ENCODE data around the gene SET.
"Not testable (repeated sequence)": the region's sequence is repeated elsewhere in the genome, so short reads cannot be mapped to it uniquely, and the experiment has no call there.

SET gene

GRCh38 chr9:128689293-128689774 is 312 bp downstream of the SET start:
- no peak for DNase-seq

- peak; percentile 60 for DNase-seq
Observed at GRCh38 chr9:128689820-128690683, 1.0 kb downstream of the SET start.

GRCh38 chr9:128690684-128691034 is 1.6 kb downstream of the SET start:
- DNase-seq, result no peak

- not testable (repeated sequence) for DNase-seq
Observed at GRCh38 chr9:128693738-128694137, 4.7 kb downstream of the SET start.

GRCh38 chr9:128694344-128694743 is 5.3 kb downstream of the SET start:
- no peak for DNase-seq

GRCh38 chr9:128696923-128697707 is 8.1 kb downstream of the SET start:
- no peak for DNase-seq

- DNase-seq, result not testable (repeated sequence)
Observed at GRCh38 chr9:128699096-128699795, 10.2 kb downstream of the SET start.

- DNase-seq, result no peak
Observed at GRCh38 chr9:128701227-128701854, 12.3 kb downstream of the SET start.

GRCh38 chr9:128702445-128702948 is 13.5 kb downstream of the SET start, which contains the start of gene PKN3:
TSS of gene PKN3 (plus strand) at chr9:128702503. CDS start at chr9:128702916, 413 bp downstream.
- peak; percentile 92 for DNase-seq

- DNase-seq, result peak; percentile 53
Observed at GRCh38 chr9:128702949-128703615, 14.1 kb downstream of the SET start.

GRCh38 chr9:128703616-128704355 is 14.8 kb downstream of the SET start:
- DNase-seq, result no peak

GRCh38 chr9:128704356-128704670 is 15.3 kb downstream of the SET start:
- no peak for DNase-seq

- no peak for DNase-seq
Observed at GRCh38 chr9:128705051-128705965, 16.3 kb downstream of the SET start.

- DNase-seq, result no peak
Observed at GRCh38 chr9:128706045-128706444, 17.0 kb downstream of the SET start.

GRCh38 chr9:128706671-128707381 is 17.8 kb downstream of the SET start:
- no peak for DNase-seq

GRCh38 chr9:128707446-128707845 is 18.4 kb downstream of the SET start:
- no peak for DNase-seq

GRCh38 chr9:128712451-128713410 is 23.7 kb downstream of the SET start:
- no peak for DNase-seq

GRCh38 chr9:128713411-128713780 is 24.4 kb downstream of the SET start:
- DNase-seq, result no peak

All from activated CD4-positive, alpha-beta T cell treated with anti-CD3 and anti-CD28 coated beads, Interleukin-2, Interleukin-6, amounts not matched to agents 100 ng/mL and 50 ng/mL, durations not matched to agents 16 hours and 8 hours (primary cell).